ENCODE measurements around the gene GIT1.

GRCh38 chr17:29629839-29630238 lies 40.4 kb upstream of the GIT1 start:
- TF ChIP-seq CTCF (IDR thresholded peaks at IDR 0.05) (no peak), POLR2AphosphoS5 (IDR thresholded peaks at IDR 0.05; ENCODE audit: insufficient read depth in 1 of 2, low read depth in 1 of 2) (no peak)

All from vagina (tissue), 2 donors.